GM18907 (cell line): ENCODE results near the gene CLDN6.
"Not testable (repeated sequence)": the region's sequence is repeated elsewhere in the genome, so short reads cannot be mapped to it uniquely, and the experiment has no call there.

Source experiments
- ATAC-seq: cut with Tn5 transposase; IDR thresholded peaks from one replicate; pipeline ENCODE4 v1.9.1; 2021; ENCODE audit warnings: mild to moderate bottlenecking, moderate library complexity; ENCODE audit not compliant: unreplicated experiment

Gene CLDN6, protein sequence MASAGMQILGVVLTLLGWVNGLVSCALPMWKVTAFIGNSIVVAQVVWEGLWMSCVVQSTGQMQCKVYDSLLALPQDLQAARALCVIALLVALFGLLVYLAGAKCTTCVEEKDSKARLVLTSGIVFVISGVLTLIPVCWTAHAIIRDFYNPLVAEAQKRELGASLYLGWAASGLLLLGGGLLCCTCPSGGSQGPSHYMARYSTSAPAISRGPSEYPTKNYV

DNA sequence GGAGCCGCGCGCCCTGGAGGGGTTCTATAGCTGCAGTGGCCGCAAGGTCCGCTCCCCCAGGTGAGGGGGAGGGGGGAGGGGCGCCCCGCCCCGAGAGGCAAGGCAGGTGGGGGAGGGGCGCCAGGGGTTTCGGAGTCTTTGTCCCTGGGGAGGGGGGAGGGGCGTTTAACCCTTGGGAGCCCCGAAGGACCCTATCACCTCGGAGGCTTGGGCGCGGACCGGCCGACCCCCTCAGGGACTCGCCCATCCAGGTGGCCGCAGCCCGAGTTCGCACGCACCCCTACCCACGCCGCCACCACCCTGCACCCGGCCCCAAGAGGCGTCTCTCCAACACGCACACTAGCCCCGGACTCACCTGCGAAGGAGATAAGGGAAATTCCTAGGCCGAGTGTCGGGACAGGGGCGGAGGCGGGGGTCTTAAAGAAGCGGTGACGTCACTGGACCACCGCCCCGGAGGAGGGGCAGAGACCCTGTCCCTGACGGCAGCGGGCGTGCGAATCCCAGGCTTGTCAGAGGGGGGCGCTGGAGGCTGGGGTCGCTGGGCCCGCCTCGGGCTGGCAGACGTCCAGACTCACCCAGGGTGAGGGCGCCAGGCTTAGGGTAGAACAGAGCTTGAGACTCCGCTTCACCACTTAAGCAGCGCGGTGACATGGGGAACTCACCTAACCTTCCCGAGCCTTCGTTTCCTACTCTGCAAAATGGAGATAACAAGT is at the start of gene CLDN6:
Gene CLDN6, minus strand, starts transcription at position 390 of the 713 bp plus-strand sequence. CDS start 2,162 bp downstream, outside the sequence.
- no peak for ATAC-seq

DNA sequence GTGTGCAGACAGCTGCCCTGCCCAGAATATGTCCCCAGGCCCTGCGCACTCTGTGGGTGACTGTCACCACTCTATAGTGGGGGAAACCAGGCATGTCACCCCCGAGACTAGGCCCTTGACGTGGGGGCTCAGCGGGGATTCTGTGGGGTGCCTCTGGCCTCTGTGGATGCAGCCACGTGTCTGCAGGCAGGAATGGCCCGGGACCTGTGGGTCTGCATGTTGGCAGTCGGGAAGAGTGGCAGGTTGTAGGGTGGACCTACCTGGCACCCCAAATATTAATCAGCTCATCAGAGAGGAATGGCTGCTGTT is 48.4 kb upstream of the CLDN6 start:
- no peak for ATAC-seq

DNA sequence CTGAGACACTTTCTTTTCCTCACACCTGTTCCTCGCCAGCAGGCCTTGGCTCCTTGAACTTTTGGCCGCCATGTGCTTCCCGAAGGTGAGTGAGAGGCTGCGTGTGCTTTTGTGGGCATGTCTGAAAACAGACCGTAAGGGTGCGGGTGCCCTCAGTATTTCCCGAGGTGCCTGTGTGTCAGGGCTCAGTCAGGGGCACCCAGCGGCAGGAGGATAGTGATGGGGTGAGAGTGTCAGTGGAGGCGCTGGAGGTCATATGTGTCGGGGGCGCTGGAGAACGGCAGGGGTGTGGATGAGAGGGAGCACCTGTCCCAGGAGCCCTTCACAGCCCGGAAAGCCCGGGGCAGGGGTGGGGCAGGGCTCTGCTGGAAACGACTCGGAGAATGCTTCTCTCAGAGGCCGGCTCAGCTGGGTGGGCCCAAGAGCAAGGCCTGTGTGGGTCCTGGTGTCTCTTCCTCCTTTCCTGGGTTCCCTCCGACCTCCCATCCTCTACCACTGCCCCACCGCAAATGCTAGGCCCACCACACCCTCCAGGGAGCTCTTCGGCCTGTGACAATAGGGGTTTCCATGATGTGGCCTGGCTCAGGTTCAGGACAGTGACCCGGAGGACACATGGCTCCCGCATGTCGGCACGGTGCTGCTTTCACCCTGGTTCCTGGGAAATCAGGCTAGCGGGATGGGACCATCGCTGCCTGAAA is 47.9 kb upstream of the CLDN6 start:
- no peak for ATAC-seq

DNA sequence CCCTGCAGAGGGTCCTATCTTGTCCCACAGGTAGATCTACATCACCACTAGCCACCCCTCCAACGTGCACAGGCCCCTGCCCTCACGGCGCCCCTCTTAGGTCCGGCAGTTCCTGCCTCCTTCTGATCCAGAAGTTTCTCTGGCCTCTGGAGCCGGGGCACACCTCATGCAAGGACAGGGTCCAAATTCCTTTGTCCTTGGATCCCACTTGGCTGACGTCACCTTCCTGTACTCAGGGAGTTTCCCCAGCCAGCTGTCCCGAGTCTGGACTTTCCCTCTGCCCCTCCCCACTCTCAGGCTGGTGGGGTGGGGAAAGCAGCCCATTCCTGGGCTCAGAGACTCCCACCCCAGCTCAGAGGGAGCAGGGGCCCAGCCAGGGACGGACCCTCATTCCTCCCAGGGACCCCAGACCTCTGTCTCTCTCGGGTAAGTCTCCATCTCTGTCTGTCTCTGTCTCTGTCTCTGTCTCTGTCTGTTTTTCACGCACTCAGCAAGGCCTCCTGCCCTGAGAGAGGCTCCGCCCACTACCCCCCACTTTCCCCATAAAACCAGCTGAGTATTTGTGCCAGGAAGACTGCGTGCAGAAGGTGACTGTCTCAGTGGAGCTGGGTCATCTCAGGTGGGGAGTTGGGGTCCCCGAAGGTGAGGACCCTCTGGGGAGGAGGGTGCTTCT is 47.2 kb upstream of the CLDN6 start, which contains the start of gene IL32:
Gene IL32, plus strand, starts transcription at position 572 of the 673 bp plus-strand sequence. CDS start 172 bp downstream, outside the sequence.
- peak; percentile 43 for ATAC-seq

DNA sequence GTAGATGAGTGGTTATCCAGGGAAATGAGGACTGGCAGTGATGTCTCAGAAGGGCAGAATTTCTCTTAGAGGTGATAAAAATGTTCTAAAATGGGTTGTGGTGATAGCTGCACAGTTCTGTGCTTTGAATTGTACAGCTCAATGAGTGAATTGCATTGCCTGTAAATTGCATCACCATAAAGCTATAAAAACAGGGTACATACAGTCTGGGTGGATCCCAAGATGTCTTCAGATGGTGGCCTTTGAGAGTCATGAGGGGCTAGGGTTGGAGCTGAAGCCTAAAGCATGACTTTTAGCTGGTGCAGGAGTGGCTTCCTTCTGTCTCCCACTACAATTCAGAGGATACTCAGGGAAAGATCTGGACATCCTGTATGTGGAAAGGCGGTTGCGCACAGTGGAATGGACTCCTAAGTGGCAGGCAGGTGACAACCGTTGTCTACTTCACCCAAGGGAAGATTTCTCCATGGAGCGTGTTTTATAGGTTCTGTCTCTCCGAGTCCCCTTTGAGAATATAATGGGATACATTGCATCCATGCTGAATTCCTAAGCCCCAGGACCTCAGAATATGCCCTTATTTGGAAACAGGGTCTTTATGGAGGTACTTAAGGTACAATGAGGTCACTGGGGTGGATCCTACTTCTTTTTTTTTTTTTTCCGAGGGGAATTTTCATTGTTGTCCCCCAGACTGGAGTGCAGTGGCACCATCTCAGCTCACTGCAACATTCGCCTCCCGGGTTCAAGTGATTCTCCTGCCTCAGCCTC is 45.8 kb upstream of the CLDN6 start:
- no peak for ATAC-seq

DNA sequence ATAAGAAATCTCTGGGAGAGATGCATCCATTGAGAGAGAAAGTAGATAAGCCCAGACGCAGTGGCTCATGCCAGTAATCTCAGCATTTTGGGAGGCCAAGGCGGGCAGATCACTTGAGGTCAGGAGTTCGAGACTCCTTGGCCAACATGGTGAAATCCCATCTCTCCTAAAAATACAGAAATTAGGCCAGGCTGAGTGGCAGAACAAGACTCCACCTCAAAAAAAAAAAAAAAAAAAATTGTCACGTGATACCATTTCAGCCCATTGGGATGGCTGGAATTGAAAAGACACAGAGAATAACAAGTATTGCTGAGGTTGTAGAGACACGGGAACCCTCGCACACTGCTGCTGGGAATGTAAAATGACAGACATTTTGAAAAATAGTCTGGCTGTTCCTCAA is 44.6 kb upstream of the CLDN6 start:
- no peak for ATAC-seq

DNA sequence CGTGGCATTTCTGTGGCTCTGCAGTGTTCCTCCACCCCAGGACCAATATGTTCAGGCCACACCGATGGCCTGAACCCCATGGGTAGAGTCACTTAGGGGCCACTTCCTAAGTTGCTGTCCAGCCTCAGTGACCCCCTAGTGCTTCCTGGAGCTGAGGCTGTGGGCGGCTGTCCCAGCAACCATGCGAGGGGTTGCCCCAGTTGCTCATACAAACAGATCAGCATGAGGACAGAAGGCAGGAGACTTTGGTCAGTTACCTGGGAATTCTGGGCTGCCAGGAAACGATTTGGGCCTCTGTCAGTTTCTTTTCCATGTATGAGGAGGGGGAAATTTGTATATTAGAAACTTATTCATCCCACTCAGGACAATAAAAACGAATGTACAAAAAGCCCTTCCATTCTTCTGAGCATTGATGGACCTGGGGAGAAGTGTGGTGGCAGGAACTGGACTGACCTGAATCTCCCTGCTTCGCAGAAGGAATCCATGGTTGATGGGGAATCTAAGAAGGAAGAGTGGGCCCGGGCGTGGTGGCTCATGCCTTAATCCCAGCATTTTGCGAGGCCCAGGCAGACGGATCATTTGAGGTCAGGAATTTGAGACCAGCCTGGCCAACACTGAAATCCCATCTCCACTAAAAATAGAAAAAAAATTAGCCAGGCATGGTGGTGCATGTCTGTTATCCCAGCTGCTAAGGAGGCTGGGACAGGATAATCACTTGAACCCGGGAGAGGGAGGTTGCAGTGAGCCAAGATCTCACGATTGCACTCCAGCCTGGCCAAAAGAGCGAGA is 42.5 kb upstream of the CLDN6 start:
- ATAC-seq, result no peak

DNA sequence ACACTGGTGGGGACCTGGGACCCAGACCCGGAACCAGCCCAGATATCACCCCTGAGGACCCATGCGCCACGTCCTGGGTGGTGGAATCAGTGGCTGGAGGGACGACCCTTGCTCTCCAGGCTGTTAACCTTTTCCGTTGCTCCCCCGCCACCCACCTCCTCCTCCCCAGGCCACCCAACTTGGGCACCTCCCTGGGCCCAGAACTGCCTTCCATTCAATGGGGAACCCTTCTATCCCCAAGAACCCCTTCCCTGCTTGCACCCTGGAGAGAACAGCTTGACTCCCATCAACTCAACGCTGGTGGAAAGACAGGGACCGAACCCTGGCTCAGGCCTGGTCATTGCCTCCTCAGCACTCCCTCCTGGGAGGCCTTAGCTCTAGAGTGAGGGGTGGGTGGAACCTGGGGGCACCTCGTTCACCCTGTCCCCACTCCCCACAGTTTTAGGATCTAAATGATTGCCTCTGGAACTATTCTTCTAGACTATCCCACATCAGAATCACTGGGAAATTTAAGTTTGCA is 41.8 kb upstream of the CLDN6 start:
- ATAC-seq, result peak; percentile 2

DNA sequence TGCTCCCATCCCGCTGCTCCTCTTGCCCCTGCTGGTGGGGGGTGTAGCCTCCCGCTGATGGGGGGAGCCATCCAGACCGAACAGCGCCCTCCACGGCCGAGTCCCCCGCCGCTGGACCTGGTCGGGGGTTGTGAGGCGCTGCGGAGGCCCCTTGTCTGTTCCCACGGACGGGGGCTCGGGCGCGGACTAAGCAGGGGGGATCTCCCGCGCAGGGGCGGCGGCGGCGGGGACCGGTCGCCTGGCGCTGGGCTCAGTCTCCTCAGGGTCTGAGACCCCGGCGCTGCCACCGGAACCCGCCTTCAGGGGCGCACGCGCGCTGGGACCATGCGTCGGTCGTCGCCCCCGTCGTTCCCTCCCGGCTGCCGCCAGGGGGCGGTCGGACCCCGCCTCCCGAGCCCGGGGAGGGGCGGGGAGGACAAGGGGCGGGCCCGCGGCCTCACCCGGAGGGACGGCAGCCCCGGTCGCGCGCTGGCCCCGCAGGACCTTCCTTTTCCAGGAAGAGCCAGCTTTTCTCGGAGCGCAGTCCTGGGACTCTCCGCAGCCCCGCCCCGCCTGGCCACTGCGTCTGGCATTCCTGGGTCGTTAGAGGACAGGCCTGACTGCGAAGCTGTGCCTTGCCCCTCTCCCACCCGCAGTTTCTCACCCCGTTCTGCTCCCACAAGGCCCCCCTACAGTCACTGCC is 41.2 kb upstream of the CLDN6 start:
- ATAC-seq, result peak; percentile 75

DNA sequence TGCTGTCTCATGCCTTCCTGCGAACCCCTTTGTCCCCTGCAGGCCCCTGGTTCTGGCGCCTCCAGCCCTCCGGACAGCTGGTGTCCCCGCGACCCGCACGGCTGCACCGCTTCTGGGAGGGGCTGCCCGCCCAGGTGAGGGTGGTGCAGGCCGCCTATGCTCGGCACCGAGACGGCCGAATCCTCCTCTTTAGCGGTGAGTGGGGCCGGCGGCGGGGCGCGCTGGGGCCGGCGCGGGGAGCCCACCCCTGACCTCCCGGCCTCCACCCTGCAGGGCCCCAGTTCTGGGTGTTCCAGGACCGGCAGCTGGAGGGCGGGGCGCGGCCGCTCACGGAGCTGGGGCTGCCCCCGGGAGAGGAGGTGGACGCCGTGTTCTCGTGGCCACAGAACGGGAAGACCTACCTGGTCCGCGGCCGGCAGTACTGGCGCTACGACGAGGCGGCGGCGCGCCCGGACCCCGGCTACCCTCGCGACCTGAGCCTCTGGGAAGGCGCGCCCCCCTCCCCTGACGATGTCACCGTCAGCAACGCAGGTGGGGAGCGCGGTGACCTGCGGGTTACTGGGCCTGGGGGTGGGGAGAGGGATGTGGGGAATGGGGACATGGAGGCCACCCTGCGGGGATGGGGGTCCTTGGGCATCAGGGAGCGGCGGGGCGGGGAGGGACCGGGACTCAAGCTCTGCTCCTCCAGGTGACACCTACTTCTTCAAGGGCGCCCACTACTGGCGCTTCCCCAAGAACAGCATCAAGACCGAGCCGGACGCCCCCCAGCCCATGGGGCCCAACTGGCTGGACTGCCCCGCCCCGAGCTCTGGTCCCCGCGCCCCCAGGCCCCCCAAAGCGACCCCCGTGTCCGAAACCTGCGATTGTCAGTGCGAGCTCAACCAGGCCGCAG is 40.4 kb upstream of the CLDN6 start:
- peak; percentile 13 for ATAC-seq

DNA sequence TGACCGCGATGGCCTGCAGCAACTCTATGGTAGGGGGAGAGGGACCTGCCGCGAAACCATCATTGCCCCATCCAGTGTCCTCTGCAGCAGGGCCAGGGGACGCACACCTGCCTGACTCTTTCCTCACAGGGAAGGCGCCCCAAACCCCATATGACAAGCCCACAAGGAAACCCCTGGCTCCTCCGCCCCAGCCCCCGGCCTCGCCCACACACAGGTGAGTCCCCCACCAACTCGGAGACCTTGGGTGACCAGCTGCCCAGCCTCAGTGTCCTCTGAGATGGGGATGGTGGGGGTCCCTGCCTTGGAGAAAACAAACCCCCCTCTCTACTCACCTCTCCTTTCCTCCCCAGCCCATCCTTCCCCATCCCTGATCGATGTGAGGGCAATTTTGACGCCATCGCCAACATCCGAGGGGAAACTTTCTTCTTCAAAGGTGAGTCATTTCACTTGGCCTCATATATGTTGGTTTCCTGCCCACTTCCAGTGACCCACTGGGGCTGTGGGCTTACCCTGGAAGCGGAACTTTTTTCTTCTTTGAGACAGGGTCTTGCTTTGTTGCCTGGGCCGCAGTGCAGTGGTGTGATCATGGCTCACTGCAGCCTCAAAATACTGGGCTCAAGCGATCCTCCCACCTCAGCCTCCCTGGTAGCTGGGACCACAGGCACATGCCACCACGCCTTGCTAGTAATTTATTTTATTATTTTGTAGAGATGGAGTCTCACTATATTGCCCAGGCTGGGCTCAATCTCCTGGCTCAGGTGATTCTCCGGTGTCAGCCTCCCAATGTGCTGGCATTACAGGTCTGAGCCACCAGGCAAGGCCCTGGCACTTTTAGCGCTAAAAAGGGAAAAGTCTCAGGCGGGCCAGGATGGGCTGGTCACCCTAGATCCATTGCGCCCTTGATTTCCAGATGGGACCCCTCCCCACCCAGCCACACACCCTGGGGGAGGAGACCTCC is 39.5 kb upstream of the CLDN6 start:
- ATAC-seq, result no peak

DNA sequence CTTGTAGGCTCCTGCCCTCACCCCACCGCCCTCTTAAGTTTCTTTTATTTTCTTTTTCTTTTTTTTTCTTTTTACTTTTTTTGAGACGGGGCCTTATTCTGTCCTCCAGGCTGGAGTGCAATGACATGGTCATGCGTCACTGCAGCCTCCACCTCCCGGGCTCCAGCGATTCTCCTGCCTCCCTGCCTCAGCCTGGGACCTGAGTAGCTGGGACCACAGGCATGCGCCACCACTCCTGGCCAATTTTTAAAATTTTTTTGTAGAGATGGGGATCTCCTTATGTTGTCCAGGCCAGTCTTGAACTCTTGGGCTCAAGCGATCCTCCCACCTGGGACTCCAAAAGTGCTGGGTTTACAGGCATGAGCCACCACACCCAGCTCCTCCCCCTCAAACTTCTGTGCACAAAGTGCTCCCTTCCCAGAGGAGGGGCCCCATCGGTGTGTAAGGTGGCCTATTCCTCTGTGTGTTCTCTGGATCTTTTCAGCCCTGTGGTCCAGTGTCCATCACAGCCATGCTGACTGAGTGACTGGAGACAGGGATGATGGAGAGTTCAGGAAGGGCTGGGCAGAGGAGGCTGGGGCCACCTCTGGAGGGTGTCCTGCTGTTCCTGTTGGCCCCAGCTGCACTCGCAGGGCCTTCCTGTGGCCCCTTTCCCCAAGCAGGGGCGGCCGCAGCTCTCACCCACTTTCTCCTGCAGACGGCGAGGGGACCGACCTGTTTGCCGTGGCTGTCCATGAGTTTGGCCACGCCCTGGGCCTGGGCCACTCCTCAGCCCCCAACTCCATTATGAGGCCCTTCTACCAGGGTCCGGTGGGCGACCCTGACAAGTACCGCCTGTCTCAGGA is 38.6 kb upstream of the CLDN6 start:
- no peak for ATAC-seq

DNA sequence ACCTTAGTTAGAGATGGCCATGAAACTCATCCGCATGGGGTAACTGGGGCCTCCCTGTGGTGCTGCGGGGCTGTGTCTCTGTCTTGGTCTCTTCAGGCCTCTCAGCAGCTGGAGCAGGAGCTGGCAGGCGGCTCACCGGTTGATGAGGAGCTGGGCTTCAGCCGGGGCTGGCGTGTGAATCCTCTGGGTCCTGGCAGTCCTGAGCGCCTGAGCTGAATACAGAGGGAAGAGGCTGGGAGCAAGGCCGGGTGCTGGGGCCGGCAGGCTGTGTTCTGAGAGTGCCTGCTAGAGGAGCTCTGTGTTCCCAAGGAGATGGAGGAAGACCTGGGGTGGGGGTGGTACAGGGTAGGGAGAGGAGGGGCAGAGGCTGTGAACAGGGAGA is 37.7 kb upstream of the CLDN6 start:
- ATAC-seq, result not testable (repeated sequence)

DNA sequence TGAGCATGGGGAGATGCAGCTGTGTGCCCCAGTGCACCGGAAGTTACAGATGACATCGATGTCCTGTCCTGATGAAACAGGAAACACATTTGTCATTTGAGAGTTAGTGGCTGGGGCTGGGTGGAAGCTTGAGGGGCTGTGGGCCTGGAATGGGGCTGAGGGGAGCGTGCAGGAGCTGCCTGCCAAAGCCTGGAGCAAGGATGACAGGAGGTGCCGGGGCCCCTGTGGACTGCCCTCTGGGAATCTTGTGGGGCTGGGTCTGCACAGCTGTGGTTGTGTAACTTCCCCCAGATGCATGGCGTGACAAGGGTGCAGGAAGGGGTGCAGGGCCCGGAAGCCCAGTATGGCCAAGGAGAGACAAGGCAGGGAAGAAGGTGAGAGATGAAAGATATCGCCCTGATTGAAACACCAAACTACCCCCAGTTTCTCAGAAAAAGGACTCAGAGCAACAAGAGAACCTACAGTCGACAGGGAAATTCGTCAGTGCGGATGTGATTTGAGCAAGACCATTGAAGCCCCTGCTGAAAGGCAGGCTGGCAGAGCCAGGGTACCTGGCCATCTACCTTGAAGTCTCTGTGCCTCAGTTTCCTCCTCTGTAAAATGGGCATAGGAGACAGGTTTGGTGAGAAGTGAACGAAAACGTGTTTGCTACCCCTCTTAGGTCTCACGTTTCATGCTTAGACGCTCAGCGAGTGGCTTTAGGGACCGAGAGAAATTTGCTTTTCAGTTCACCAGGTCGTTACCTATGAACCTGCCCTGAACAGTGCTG is 37.2 kb upstream of the CLDN6 start:
- ATAC-seq, result no peak

DNA sequence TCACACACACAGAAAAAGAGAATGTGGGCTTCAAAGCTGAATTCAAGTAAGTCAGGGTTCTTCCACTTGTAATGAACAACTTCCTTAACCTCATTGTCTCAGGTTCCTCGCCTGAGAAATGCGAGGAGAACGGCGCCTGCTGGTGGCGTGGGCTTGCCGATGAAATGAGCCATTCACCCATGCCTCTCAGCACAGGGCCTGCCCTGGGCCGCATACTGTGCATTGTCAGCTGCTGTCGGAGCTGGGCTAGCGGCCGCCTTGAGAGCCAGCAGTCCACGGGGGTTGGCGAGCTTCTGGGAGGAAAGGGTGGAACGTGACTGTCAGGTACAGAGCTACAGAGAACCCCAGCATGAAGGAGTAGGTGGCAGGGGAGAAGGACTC is 35.3 kb upstream of the CLDN6 start:
- ATAC-seq, result not testable (repeated sequence)
